Esophagus muscularis mucosa (tissue), 3 donors: ENCODE results near the gene CREG1.

ENCODE experiments used
- CTCF ChIP-seq, 3 experiments: fragments of 200-600 bp in 2 of 3; fragments of 450-650 bp in 1 of 3; sonication (generic) in 2 of 3; IDR thresholded peaks; one replicate each; pipeline ENCODE4 v1.5.1; 2017 to 2019; ENCODE audit warnings: antibody characterized with exemption in 3 of 3, mild to moderate bottlenecking in 2 of 3, moderate library complexity in 1 of 3
- POLR2A ChIP-seq: fragments of 450-650 bp; IDR thresholded peaks from one replicate; pipeline ENCODE4 v1.6.1; 2017; ENCODE audit warnings: antibody characterized with exemption, moderate library complexity, mild to moderate bottlenecking, low read depth

- TF ChIP-seq POLR2A (no peak), CTCF (IDR thresholded peaks at IDR 0.05) (no peak)
Measured at GRCh38 chr1:167582064-167582463, 28.5 kb upstream of the CREG1 start.
